PC-9 (cell line): ENCODE results near the gene NCAPH2. TPM values are rescaled to one million over a fixed set of nuclear protein-coding genes. Genes with fewer than 3 reads are reported as not detected.
A peak's percentile ranks its signal among the peaks of the same experiment; 100 is the strongest.

ENCODE experiments used
- BruUV-seq: library from RNA; stranded (reverse); fragments of 400-500 nt; replicated peaks from 2 replicates; lab custom pipeline; 2021; lab: Mats Ljungman, UMichigan
- CTCF ChIA-PET: fragments of 300-600 bp; sonication (Branson Sonifier 250); formaldehyde crosslinking; loops from one replicate; lab custom pipeline; 2022; ENCODE audit warnings: antibody characterized with exemption; lab: Charles Lee
- POLR2A ChIA-PET: fragments of 300-600 bp; sonication (Branson Sonifier 250); formaldehyde crosslinking; loops from one replicate; lab custom pipeline; 2022; ENCODE audit warnings: antibody characterized with exemption; ENCODE audit not compliant: unreplicated experiment; lab: Charles Lee
- DNase-seq, 2 experiments: peaks; one replicate each; pipeline versions ENCODE4 v3.0.0 to v3.0.0-alpha.2; 2015 to 2022; ENCODE audit warnings: mixed read lengths in 1 of 2
- H2AFZ ChIP-seq: fragments of 200-600 bp; sonication (generic); 2 replicates; pipeline ENCODE4 v1.8.1; 2017; ENCODE audit warnings: antibody characterized with exemption
- H3F3A ChIP-seq: fragments of 200-600 bp; sonication (generic); 2 replicates; pipeline ENCODE4 v1.8.1; 2017; ENCODE audit warnings: antibody characterized with exemption, mild to moderate bottlenecking, low read depth; ENCODE audit not compliant: insufficient read depth
- H3K27ac ChIP-seq: fragments of 200-600 bp; sonication (generic); 2 replicates; pipeline ENCODE4 v1.6.1; 2016; ENCODE audit warnings: mixed run types
- H3K27me3 ChIP-seq: fragments of 200-600 bp; sonication (generic); 2 replicates; pipeline ENCODE4 v1.6.1; 2016; ENCODE audit warnings: low read depth, mixed run types; ENCODE audit not compliant: insufficient read depth
- H3K36me3 ChIP-seq: fragments of 200-600 bp; sonication (generic); 2 replicates; pipeline ENCODE4 v1.6.1; 2016; ENCODE audit warnings: low read depth, mixed run types
- H3K4me1 ChIP-seq: fragments of 200-600 bp; sonication (generic); replicated peaks from 2 replicates; pipeline ENCODE4 v1.6.1; 2016; ENCODE audit warnings: mixed run types; ENCODE audit not compliant: insufficient read depth
- H3K4me2 ChIP-seq: fragments of 200-600 bp; sonication (generic); 2 replicates; pipeline ENCODE4 v1.6.1; 2017; ENCODE audit warnings: mixed run types
- H3K4me3 ChIP-seq: fragments of 200-600 bp; sonication (generic); 2 replicates; pipeline ENCODE4 v1.6.1; 2016; ENCODE audit warnings: mixed run types
- H3K79me2 ChIP-seq: fragments of 200-600 bp; sonication (generic); 2 replicates; pipeline ENCODE4 v1.6.1; 2017; ENCODE audit warnings: low read depth, mixed run types
- H3K9me2 ChIP-seq: fragments of 200-600 bp; sonication (generic); 2 replicates; pipeline ENCODE4 v1.8.1; 2017; ENCODE audit warnings: mild to moderate bottlenecking; ENCODE audit not compliant: insufficient read depth
- H3K9me3 ChIP-seq: fragments of 200-600 bp; sonication (generic); 2 replicates; pipeline ENCODE4 v1.8.1; 2016; ENCODE audit warnings: low read depth; ENCODE audit not compliant: insufficient read depth
- H4K20me1 ChIP-seq: fragments of 200-600 bp; sonication (generic); 2 replicates; pipeline ENCODE4 v1.8.1; 2017; ENCODE audit not compliant: insufficient read depth
- CTCF ChIP-seq: fragments of 200-600 bp; sonication (generic); conservative IDR thresholded peaks from 2 replicates; pipeline ENCODE4 v1.6.1; 2017; ENCODE audit warnings: mixed run types, antibody characterized with exemption, mild to moderate bottlenecking, moderate library complexity
- EZH2 ChIP-seq: fragments of 200-600 bp; sonication (generic); IDR thresholded peaks from 2 replicates; pipeline ENCODE4 v1.8.0; 2017; ENCODE audit warnings: antibody characterized with exemption, low read depth
- intact Hi-C: fragments of 100-400 bp; cut with micrococcal nuclease; formaldehyde crosslinking; loops from one replicate; pipeline ENCODE4 v1.10.0; 2022; ENCODE audit not compliant: unreplicated experiment
- total RNA-seq: library from RNA; stranded (reverse); gene quantifications from 2 replicates; pipeline ENCODE4 v1.2.3, GENCODE V29; 2021

Gene NCAPH2
- total RNA-seq, 1 experiment from 2014 or later = 58.8 TPM

GRCh38 chr22:50507421-50507990, 518 bp upstream of the NCAPH2 start, which contains the start of gene LMF2:
Gene LMF2 (minus strand): TSS chr22:50507702. CDS start chr22:50507675, 27 bp downstream.
- Histone ChIP-seq H3K36me3 (0 out of 2 replicates have a peak, but pooled peaks cover 5% of the 10 kb centered on the region), H3K79me2 (peaks cover 46% of the 10 kb centered on the region), H3K27me3 (no peaks in the 10 kb centered on the region), H4K20me1 (peaks cover 9% of the 10 kb centered on the region), H3K4me1 (peaks cover 19% of the 10 kb centered on the region), H2AFZ (peak within 1 kb of the TSS; percentile 94), H3K4me2 (peak within 1 kb of the TSS; percentile 94), H3K4me3 (peak within 1 kb of the TSS; percentile 97), H3F3A (no peaks in the 10 kb centered on the region), H3K27ac (peak within 1 kb of the TSS; percentile 48), H3K9me2 (no peaks in the 10 kb centered on the region), H3K9me3 (no peaks in the 10 kb centered on the region)
- no TSS peak for BruUV-seq
- peak; percentile 63 to 91 for DNase-seq
- ChIA-PET CTCF (interaction anchor here (0.6 to 1.1 kb wide), 5 partner anchors 18 to 91 kb away, joined by 5 to 8 read pairs (median 6); partner anchors contain the start of genes SCO2 and SYCE3), POLR2A (interaction anchor here (0.5 to 1.1 kb wide), 10 partner anchors 18 to 214 kb away, joined by 3 to 27 read pairs (median 6); partner anchors contain the start of genes CHKB and SCO2)
- no peak for TF ChIP-seq CTCF
- no peak for TF ChIP-seq EZH2
- intact Hi-C loops = loop anchor here (5.0 kb wide), 2 partner anchors 75 to 165 kb away; partner anchors contain the start of genes CHKB and PPP6R2

GRCh38 chr22:50508897-50509296, 873 bp downstream of the NCAPH2 start:
- intact Hi-C loops = loop anchor here (1.0 to 5.0 kb wide), 4 partner anchors 16 to 167 kb away; partner anchors contain the start of genes CHKB, PPP6R2, SBF1 and SCO2
- no peaks in the 10 kb centered on the region for H3F3A ChIP-seq

More at GRCh38 chr22:50508897-50509296, 873 bp downstream of the NCAPH2 start:
- no peak for TF ChIP-seq CTCF
- no peak for TF ChIP-seq EZH2
- DNase-seq = no peak
- peak overlapping the region; percentile 68 for H3K4me3 ChIP-seq
- H3K9me3 ChIP-seq = no peaks in the 10 kb centered on the region
- ChIA-PET CTCF (interaction anchor here (1.1 kb wide), 1 partner anchor 17 kb away, joined by 4 read pairs; the partner anchor contains the start of gene SCO2), POLR2A (no interaction called here)
- no peaks in the 10 kb centered on the region for H3K9me2 ChIP-seq
- peaks cover 19% of the 10 kb centered on the region for H3K4me1 ChIP-seq
- H3K27me3 ChIP-seq = no peaks in the 10 kb centered on the region
- peaks cover 60% of the 10 kb centered on the region for H3K79me2 ChIP-seq
- H2AFZ ChIP-seq = peak overlapping the region; percentile 88; the same call in 1 of the 2 replicates
- peak overlapping the region; percentile 93 for H3K4me2 ChIP-seq
- H3K27ac ChIP-seq = peak overlapping the region; percentile 48; the same call in 1 of the 2 replicates
- BruUV-seq = TSS peak; percentile 34
- 0 out of 2 replicates have a peak, but pooled peaks cover 5% of the 10 kb centered on the region for H3K36me3 ChIP-seq
- peaks cover 8% of the 10 kb centered on the region for H4K20me1 ChIP-seq
